RWPE1 (cell line): ENCODE results near the gene LPCAT3.
"Not testable (repeated sequence)": the region's sequence is repeated elsewhere in the genome, so short reads cannot be mapped to it uniquely, and the experiment has no call there.

Source experiments
- CTCF ChIA-PET: fragments of 350-600 bp; sonication (Branson Sonifier 250); formaldehyde crosslinking; extraction: SDS; loops from one replicate; lab custom pipeline; 2021; lab: Yijun Ruan, JAX
- POLR2A ChIA-PET: fragments of 400-600 bp; formaldehyde crosslinking; extraction: SDS; loops from one replicate; lab custom pipeline; 2020; ENCODE audit warnings: antibody characterized with exemption; ENCODE audit not compliant: low non-redundant PET; lab: Yijun Ruan, JAX
- DNase-seq: peaks from one replicate; pipeline ENCODE4 v3.0.0; 2012; ENCODE audit warnings: low spot score
- H3K27ac ChIP-seq: fragments of 450-650 bp; 2 replicates; pipeline ENCODE4 v1.5.1; 2017
- CTCF ChIP-seq: fragments of 450-650 bp; conservative IDR thresholded peaks from 2 replicates; pipeline ENCODE4 v1.5.1; 2017; ENCODE audit warnings: low read depth, mild to moderate bottlenecking

LPCAT3 gene

GRCh38 chr12:7054925-7055324 is 36.6 kb upstream of the LPCAT3 start:
- ChIA-PET POLR2A (no interaction called here), CTCF (no interaction called here)
- no peak overlapping the region for H3K27ac ChIP-seq
- TF ChIP-seq CTCF = no peak
- no peak for DNase-seq

- H3K27ac ChIP-seq, DNase-seq, POLR2A ChIA-PET: not testable (repeated sequence)
- CTCF ChIA-PET = interaction anchor here (0.7 kb wide), 1 partner anchor 491 kb away, joined by 3 read pairs; no protein-coding TSS in a partner anchor
Measured at GRCh38 chr12:7049973-7050372, 31.7 kb upstream of the LPCAT3 start.

- CTCF ChIA-PET = interaction anchor here (0.7 kb wide), 1 partner anchor 491 kb away, joined by 3 read pairs; no protein-coding TSS in a partner anchor
- H3K27ac ChIP-seq, POLR2A ChIA-PET, DNase-seq: not testable (repeated sequence)
Measured at GRCh38 chr12:7049445-7049951, 31.2 kb upstream of the LPCAT3 start.

GRCh38 chr12:7047306-7047705 is 29.0 kb upstream of the LPCAT3 start:
- CTCF ChIA-PET = no interaction called here

GRCh38 chr12:7046383-7047105 is 28.3 kb upstream of the LPCAT3 start:
- H3K27ac ChIP-seq = no peak overlapping the region
- DNase-seq = no peak
- CTCF ChIA-PET = no interaction called here
- no peak for TF ChIP-seq CTCF
- POLR2A ChIA-PET = no interaction called here

More at GRCh38 chr12:7047306-7047705, 29.0 kb upstream of the LPCAT3 start:
- DNase-seq = no peak
- no peak overlapping the region for H3K27ac ChIP-seq
- no peak for TF ChIP-seq CTCF
- POLR2A ChIA-PET = no interaction called here

GRCh38 chr12:7045913-7046312 is 27.6 kb upstream of the LPCAT3 start:
- CTCF ChIA-PET = no interaction called here
- TF ChIP-seq CTCF = no peak
- POLR2A ChIA-PET = no interaction called here
- no peak for DNase-seq
- no peak overlapping the region for H3K27ac ChIP-seq

- DNase-seq = peak; percentile 16
- no peak; the same call in 1 of the 2 replicates for TF ChIP-seq CTCF
- ChIA-PET POLR2A (no interaction called here), CTCF (no interaction called here)
- H3K27ac ChIP-seq = no peak overlapping the region
Measured at GRCh38 chr12:7042842-7043241, 24.6 kb upstream of the LPCAT3 start.
